IPS-18c (cell line): ENCODE data around the gene ERP27.

Experiments
- H3K4me3 ChIP-seq: 2 replicates; pipeline ENCODE4 v1.7.0; 2013; ENCODE audit warnings: low read depth, mild to moderate bottlenecking, low read length, moderate library complexity; ENCODE audit not compliant: insufficient read depth
- H3K9me3 ChIP-seq: one replicate; pipeline ENCODE4 v1.6.1; 2013; ENCODE audit warnings: mild to moderate bottlenecking, low read length, moderate library complexity; ENCODE audit not compliant: control insufficient read depth, insufficient read depth

Gene ERP27

DNA sequence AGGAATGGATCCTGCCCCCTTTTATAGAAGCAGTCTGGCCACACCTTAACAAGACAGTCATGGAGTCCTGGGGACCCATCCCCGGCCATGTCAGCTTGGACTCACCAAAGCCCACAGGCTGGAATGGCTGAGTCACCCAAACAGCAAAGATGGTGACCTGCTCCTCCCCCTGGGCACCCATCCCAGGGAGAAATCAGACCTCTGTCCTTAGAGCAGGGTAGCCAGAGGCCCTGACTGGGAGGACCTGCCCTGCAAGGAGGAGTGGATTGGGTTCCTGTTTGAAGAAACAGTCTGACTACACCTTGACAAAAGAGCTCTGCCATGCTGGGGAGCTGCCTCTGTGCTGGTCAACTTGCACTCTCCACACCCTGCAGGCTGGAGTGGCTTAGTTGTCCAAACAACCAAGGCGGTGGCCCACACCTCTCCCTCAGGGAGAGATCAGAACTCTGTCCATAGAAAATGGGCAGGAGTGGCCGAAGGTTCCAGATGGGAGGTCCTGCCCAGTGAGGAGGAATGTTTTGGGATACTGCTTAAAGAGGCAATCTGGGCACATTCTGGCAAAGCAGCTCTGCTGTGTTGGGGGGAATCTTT lies 69.3 kb downstream of the ERP27 start:
- Histone ChIP-seq H3K4me3 (no peak overlapping the region), H3K9me3 (peaks cover 4% of the 10 kb centered on the region)
